ENCODE results near the gene NMNAT1. TPM values are rescaled to one million over a fixed set of nuclear protein-coding genes. Genes with fewer than 3 reads are reported as not detected.
"Not testable (repeated sequence)": the region's sequence is repeated elsewhere in the genome, so short reads cannot be mapped to it uniquely, and the experiment has no call there.

NMNAT1 gene
- polyA plus RNA-seq, 1 experiment: 9.8 TPM

- ChIA-PET POLR2A (no interaction called here), CTCF (interaction anchor here (0.5 to 0.7 kb wide), 2 partner anchors 11 to 19 kb away, joined by 3 read pairs; no protein-coding TSS in a partner anchor)
- Histone ChIP-seq H3K36me3 (ENCODE audit: control insufficient read depth, insufficient read depth, low read length) (no peaks in the 10 kb centered on the region), H3K27me3 (ENCODE audit: control insufficient read depth, insufficient read depth, low read length) (peaks cover 8% of the 10 kb centered on the region), H3K4me3 (ENCODE audit: low read depth, low read length) (no peak overlapping the region)
- TF ChIP-seq CTCF (IDR thresholded peaks at IDR 0.05; ENCODE audit: insufficient read depth, low read depth, low read length): no peak
- DNase-seq (ENCODE audit: low read depth): no peak
Observed at GRCh38 chr1:9993561-9994075, 50.3 kb downstream of the NMNAT1 start.

GRCh38 chr1:9996624-9997582, 53.6 kb downstream of the NMNAT1 start, which contains the start of gene RBP7:
TSS of gene RBP7 (plus strand) at chr1:9997228. CDS start at chr1:9997259, 31 bp downstream.
- POLR2A ChIA-PET: no interaction called here

GRCh38 chr1:10001016-10001665, 57.9 kb downstream of the NMNAT1 start:
- no peak for DNase-seq (ENCODE audit: low read depth)
- CTCF ChIA-PET: interaction anchor here (1.6 kb wide), 1 partner anchor 13 kb away, joined by 3 read pairs; no protein-coding TSS in a partner anchor
- POLR2A ChIA-PET: interaction anchor here (0.6 kb wide), 1 partner anchor 15 kb away, joined by 4 read pairs; no protein-coding TSS in a partner anchor

More at GRCh38 chr1:9996624-9997582, 53.6 kb downstream of the NMNAT1 start, which contains the start of gene RBP7:
- no peak for DNase-seq (ENCODE audit: low read depth)
- Histone ChIP-seq H3K4me3 (ENCODE audit: low read depth, low read length) (peak within 1 kb of the TSS; percentile 29), H3K27me3 (ENCODE audit: control insufficient read depth, insufficient read depth, low read length) (peaks cover 8% of the 10 kb centered on the region), H3K36me3 (ENCODE audit: control insufficient read depth, insufficient read depth, low read length) (no peaks in the 10 kb centered on the region)
- TF ChIP-seq CTCF (IDR thresholded peaks at IDR 0.05; ENCODE audit: insufficient read depth, low read depth, low read length): no peak
- CTCF ChIA-PET: no interaction called here

GRCh38 chr1:10005248-10005647, 62.0 kb downstream of the NMNAT1 start:
- POLR2A ChIA-PET; H3K36me3 ChIP-seq (ENCODE audit: control insufficient read depth, insufficient read depth, low read length); H3K27me3 ChIP-seq (ENCODE audit: control insufficient read depth, insufficient read depth, low read length); DNase-seq (ENCODE audit: low read depth); H3K4me3 ChIP-seq (ENCODE audit: low read depth, low read length): not testable (repeated sequence)
- CTCF ChIA-PET: interaction anchor here (0.6 kb wide), 1 partner anchor 12 kb away, joined by 3 read pairs; no protein-coding TSS in a partner anchor

More at GRCh38 chr1:10001016-10001665, 57.9 kb downstream of the NMNAT1 start:
- H3K4me3 ChIP-seq (ENCODE audit: low read depth, low read length): no peak overlapping the region
- TF ChIP-seq CTCF (IDR thresholded peaks at IDR 0.05; ENCODE audit: insufficient read depth, low read depth, low read length): no peak
- peaks cover 8% of the 10 kb centered on the region for H3K27me3 ChIP-seq (ENCODE audit: control insufficient read depth, insufficient read depth, low read length)
- H3K36me3 ChIP-seq (ENCODE audit: control insufficient read depth, insufficient read depth, low read length): no peaks in the 10 kb centered on the region

- Histone ChIP-seq H3K27me3 (ENCODE audit: control insufficient read depth, insufficient read depth, low read length) (no peaks in the 10 kb centered on the region), H3K36me3 (ENCODE audit: control insufficient read depth, insufficient read depth, low read length) (no peaks in the 10 kb centered on the region), H3K4me3 (ENCODE audit: low read depth, low read length) (no peak overlapping the region)
- no peak for TF ChIP-seq CTCF (IDR thresholded peaks at IDR 0.05; ENCODE audit: insufficient read depth, low read depth, low read length)
- ChIA-PET POLR2A (interaction anchor here (0.6 kb wide), 1 partner anchor 9 kb away, joined by 6 read pairs; no protein-coding TSS in a partner anchor), CTCF (no interaction called here)
- no peak for DNase-seq (ENCODE audit: low read depth)
Observed at GRCh38 chr1:10007169-10007568, 63.9 kb downstream of the NMNAT1 start.

Measured in BJ (cell line).